Osteocyte (in vitro differentiated cells): ENCODE measurements around the gene GPD1. TPM values are rescaled to one million over a fixed set of nuclear protein-coding genes. Genes with fewer than 3 reads are reported as not detected.

ENCODE experiments used
- DNase-seq: peaks from one replicate; pipeline ENCODE4 v3.0.0; 2021; ENCODE audit warnings: mixed read lengths; ENCODE audit not compliant: unreplicated experiment; ENCODE audit errors: extremely low spot score
- H3K27ac Mint-ChIP-seq: one replicate; pipeline ENCODE4 v1.8.0; 2021; ENCODE audit warnings: mild to moderate bottlenecking, mixed read lengths; ENCODE audit not compliant: unreplicated experiment
- H3K27me3 Mint-ChIP-seq: one replicate; pipeline ENCODE4 v1.8.0; 2021; ENCODE audit warnings: mixed read lengths; ENCODE audit not compliant: unreplicated experiment
- H3K36me3 Mint-ChIP-seq: one replicate; pipeline ENCODE4 v1.8.0; 2021; ENCODE audit warnings: mixed read lengths; ENCODE audit not compliant: unreplicated experiment
- H3K4me1 Mint-ChIP-seq: one replicate; pipeline ENCODE4 v1.8.0; 2021; ENCODE audit warnings: mixed read lengths; ENCODE audit not compliant: unreplicated experiment
- H3K4me3 Mint-ChIP-seq: one replicate; pipeline ENCODE4 v1.8.0; 2021; ENCODE audit warnings: mild to moderate bottlenecking, moderate library complexity, mixed read lengths; ENCODE audit not compliant: unreplicated experiment
- H3K9me3 Mint-ChIP-seq: one replicate; pipeline ENCODE4 v1.8.0; 2021; ENCODE audit warnings: mixed read lengths; ENCODE audit not compliant: unreplicated experiment
- CTCF ChIP-seq: fragments of 200-600 bp; sonication (generic); IDR thresholded peaks from 2 replicates; pipeline ENCODE4 v1.5.0; 2021; ENCODE audit warnings: antibody characterized with exemption, mild to moderate bottlenecking, moderate library complexity
- total RNA-seq: library from RNA; stranded (reverse); gene quantifications from 2 replicates; pipeline ENCODE4 v1.2.1, GENCODE V29; 2021

Gene GPD1
- total RNA-seq, 1 donor from 2014 or later = 0.43 TPM

- Mint-ChIP-seq H3K9me3 (no peaks in the 10 kb centered on the region), H3K27ac (no peak overlapping the region), H3K4me3 (no peak overlapping the region), H3K36me3 (no peaks in the 10 kb centered on the region), H3K4me1 (peaks cover 8% of the 10 kb centered on the region), H3K27me3 (no peaks in the 10 kb centered on the region)
- TF ChIP-seq CTCF = no peak
- DNase-seq = no peak
Measured at GRCh38 chr12:50061946-50062686, 41.7 kb upstream of the GPD1 start.

GRCh38 chr12:50062728-50063460 is 40.9 kb upstream of the GPD1 start:
- no peak for DNase-seq
- H3K36me3 Mint-ChIP-seq = no peaks in the 10 kb centered on the region
- TF ChIP-seq CTCF = no peak
- H3K27me3 Mint-ChIP-seq = no peaks in the 10 kb centered on the region
- no peak overlapping the region for H3K4me3 Mint-ChIP-seq
- no peak overlapping the region for H3K27ac Mint-ChIP-seq
- H3K4me1 Mint-ChIP-seq = peaks cover 7% of the 10 kb centered on the region
- H3K9me3 Mint-ChIP-seq = no peaks in the 10 kb centered on the region

GRCh38 chr12:50065726-50066310 is 38.0 kb upstream of the GPD1 start:
- TF ChIP-seq CTCF = no peak
- Mint-ChIP-seq H3K36me3 (no peaks in the 10 kb centered on the region), H3K9me3 (no peaks in the 10 kb centered on the region), H3K4me1 (peaks cover 16% of the 10 kb centered on the region), H3K27ac (no peak overlapping the region), H3K4me3 (no peak overlapping the region), H3K27me3 (no peaks in the 10 kb centered on the region)
- DNase-seq = no peak

GRCh38 chr12:50066402-50066801 is 37.4 kb upstream of the GPD1 start:
- Mint-ChIP-seq H3K27me3 (no peaks in the 10 kb centered on the region), H3K36me3 (no peaks in the 10 kb centered on the region)

More at GRCh38 chr12:50066402-50066801, 37.4 kb upstream of the GPD1 start:
- peaks cover 18% of the 10 kb centered on the region for H3K4me1 Mint-ChIP-seq
- no peak overlapping the region for H3K4me3 Mint-ChIP-seq
- no peak for DNase-seq
- no peaks in the 10 kb centered on the region for H3K9me3 Mint-ChIP-seq
- H3K27ac Mint-ChIP-seq = no peak overlapping the region
- no peak for TF ChIP-seq CTCF
